ENCODE measurements around the gene PARS2.

DNA sequence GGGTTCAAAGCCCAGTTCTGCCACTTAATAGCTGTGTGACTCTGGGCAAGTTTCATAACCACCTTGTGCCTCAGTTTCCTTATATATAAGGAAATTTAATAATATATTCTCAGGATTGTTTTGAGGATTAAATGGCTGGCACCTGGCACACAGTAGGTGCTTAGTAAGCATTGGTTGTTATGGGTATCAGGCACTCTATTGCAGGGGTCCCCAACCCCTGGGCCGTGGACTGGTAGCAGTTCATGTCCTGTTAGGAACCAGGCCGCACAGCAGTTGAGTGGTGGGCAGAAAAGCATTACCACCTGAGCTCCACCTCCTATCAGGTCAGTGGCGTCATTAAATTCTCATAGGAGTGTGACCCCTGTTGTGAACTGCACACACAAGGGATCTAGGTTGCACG is 18.5 kb downstream of the PARS2 start:
- no peak for TF ChIP-seq RXRA (IDR thresholded peaks at IDR 0.05)
- no peak for TF ChIP-seq SP1 (IDR thresholded peaks at IDR 0.05)
- TF ChIP-seq, protein P1, sequence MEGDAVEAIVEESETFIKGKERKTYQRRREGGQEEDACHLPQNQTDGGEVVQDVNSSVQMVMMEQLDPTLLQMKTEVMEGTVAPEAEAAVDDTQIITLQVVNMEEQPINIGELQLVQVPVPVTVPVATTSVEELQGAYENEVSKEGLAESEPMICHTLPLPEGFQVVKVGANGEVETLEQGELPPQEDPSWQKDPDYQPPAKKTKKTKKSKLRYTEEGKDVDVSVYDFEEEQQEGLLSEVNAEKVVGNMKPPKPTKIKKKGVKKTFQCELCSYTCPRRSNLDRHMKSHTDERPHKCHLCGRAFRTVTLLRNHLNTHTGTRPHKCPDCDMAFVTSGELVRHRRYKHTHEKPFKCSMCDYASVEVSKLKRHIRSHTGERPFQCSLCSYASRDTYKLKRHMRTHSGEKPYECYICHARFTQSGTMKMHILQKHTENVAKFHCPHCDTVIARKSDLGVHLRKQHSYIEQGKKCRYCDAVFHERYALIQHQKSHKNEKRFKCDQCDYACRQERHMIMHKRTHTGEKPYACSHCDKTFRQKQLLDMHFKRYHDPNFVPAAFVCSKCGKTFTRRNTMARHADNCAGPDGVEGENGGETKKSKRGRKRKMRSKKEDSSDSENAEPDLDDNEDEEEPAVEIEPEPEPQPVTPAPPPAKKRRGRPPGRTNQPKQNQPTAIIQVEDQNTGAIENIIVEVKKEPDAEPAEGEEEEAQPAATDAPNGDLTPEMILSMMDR (IDR thresholded peaks at IDR 0.05; ENCODE audit: low read depth, low read length, missing input control): no peak
- TF ChIP-seq TAF1 (conservative IDR thresholded peaks at IDR 0.05): no peak
- TF ChIP-seq, protein P2, sequence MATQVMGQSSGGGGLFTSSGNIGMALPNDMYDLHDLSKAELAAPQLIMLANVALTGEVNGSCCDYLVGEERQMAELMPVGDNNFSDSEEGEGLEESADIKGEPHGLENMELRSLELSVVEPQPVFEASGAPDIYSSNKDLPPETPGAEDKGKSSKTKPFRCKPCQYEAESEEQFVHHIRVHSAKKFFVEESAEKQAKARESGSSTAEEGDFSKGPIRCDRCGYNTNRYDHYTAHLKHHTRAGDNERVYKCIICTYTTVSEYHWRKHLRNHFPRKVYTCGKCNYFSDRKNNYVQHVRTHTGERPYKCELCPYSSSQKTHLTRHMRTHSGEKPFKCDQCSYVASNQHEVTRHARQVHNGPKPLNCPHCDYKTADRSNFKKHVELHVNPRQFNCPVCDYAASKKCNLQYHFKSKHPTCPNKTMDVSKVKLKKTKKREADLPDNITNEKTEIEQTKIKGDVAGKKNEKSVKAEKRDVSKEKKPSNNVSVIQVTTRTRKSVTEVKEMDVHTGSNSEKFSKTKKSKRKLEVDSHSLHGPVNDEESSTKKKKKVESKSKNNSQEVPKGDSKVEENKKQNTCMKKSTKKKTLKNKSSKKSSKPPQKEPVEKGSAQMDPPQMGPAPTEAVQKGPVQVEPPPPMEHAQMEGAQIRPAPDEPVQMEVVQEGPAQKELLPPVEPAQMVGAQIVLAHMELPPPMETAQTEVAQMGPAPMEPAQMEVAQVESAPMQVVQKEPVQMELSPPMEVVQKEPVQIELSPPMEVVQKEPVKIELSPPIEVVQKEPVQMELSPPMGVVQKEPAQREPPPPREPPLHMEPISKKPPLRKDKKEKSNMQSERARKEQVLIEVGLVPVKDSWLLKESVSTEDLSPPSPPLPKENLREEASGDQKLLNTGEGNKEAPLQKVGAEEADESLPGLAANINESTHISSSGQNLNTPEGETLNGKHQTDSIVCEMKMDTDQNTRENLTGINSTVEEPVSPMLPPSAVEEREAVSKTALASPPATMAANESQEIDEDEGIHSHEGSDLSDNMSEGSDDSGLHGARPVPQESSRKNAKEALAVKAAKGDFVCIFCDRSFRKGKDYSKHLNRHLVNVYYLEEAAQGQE (IDR thresholded peaks at IDR 0.05): no peak
- TF ChIP-seq, protein P3, sequence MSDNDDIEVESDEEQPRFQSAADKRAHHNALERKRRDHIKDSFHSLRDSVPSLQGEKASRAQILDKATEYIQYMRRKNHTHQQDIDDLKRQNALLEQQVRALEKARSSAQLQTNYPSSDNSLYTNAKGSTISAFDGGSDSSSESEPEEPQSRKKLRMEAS (IDR thresholded peaks at IDR 0.05): no peak

All from liver (tissue), 3 donors.